Dermis microvascular lymphatic vessel endothelial cell (primary cell): ENCODE results near the gene EFNA2. TPM values are rescaled to one million over a fixed set of nuclear protein-coding genes. Genes with fewer than 3 reads are reported as not detected.

Experiments
- DNase-seq, 2 donors: peaks; one replicate each; pipeline versions ENCODE4 v3.0.0 to v3.0.0-alpha.2; 2010; ENCODE audit warnings: low read depth in 2 of 2
- total RNA-seq: library from RNA; depleted of rRNA; stranded (reverse); fragments of >200 nt; gene quantifications from 2 replicates; pipeline ENCODE4 v1.2.1, GENCODE V29; 2014

Gene EFNA2
- total RNA-seq, 1 donor from 2014 or later, result 0.13 TPM

DNA sequence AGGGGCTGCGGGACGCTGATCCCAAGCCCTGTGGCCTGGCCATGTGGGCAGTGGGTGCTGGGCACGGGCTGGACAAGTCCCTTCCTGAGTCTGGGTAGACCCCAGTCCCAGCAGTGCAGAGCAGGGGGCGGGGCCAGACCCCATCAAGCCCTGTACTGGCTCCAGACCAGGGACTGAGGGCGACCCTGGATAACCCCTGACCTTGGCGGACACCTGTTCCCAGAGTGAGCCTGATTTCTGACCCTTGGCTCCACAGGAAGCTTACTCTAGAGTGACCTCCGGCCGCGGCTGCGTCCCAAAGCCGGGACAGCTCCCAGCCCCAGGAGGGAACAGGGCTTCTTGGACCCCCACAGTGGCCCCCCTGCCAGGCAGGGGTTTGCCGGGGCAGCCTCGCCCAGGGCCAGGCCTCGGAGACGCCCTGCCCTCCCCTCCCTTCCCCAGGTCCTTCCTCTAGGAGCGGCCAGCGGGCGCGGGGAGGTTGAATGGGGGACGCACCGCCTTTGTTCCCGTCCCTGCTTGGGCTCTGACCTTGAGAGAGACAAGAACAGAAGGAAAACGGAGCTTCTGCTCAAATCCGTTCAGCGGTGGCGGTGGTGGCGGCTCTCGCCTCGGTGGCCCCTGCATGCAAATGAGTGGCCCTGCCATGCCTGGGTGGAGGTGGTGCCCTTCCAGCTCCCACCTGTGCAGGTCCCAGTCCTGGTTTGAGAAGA is 2.3 kb upstream of the EFNA2 start:
- no peak for DNase-seq

DNA sequence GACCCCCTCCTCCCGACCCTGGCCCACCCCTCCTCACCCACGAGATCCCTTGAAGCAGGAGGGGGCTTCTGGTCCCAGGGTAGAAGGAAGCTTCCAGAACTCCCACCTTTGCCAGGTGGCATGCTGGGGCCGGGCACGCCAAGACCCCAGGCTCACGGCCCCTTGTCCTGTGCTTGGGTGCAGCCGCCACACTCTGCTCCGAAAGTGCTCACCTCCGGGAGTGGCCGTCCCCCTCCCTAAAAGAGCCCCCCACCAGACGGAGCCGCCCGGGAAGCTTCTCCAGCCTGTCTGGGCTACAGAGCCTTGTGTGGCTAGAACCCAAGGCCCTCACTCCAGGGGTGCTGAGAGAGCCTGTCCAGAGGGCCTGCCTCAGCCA is 1.8 kb upstream of the EFNA2 start:
- DNase-seq, result no peak

DNA sequence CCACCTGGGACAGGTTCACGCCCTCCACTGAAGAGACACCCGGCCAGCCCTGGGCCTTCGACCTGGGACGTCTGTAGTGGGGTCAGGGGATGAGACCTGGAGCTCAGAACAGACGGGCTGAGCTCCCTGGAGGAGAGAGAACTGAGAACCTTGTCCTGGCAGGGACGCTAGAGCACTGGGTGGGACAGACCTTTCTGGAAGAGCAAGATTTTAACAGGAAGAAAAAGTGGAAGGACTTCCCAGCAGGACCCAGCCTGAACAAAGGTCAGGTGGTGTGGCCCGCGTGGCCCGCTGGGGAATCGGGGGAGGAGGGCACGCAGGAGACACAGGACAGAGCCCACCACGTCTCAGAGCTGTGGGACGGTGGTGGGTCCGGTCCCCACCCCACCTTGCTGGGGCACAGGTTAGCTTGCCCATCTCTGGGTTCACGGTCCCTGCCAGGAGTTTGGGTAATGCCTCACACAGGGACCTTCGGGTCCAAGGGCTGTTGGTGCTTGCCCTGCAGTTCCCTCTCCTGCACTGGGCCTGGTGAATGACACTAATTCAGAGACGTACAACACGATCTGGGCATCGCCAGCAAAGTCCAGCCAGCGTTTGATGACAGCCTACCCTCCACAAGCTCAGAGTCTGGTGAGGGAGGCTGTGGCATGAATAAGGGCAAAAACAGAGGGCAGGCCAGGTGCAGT is 1.2 kb upstream of the EFNA2 start:
- DNase-seq, result no peak

DNA sequence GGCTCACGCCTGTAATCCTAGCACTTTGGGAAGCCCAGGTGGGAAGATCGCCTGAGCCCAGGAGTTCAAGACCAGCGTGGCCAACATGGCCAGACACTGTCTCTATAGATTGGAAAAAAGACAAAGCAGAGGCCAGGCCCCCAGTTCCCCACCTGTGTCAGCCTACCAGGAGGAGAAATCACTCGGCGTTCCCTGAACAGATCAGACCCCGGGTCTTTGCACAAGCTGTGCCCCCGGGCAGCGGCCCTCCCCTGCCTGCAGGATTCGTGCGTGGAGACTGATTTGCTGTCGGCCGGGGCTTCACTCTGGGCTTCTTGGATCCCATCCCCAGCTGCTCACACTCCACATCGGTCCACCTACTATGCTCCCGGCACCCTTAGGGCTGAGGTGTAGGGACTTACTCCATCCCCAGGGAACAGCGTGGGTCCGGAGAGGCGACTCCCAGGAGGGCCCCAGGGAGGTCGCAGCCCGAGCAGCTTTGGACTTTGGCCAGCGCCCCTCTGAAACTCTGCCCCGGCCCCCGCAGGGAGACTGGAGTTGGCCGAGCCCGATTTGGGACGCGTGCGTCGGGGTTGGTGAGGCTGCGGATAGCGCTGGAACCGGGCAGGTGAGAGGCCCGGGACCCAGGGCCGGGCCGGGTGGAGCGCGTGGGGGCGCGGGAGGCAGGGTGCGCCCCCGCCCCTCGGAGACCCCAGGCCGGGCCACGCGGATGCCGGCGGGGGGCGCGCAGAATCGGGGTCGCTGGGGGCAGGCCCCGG is 515 bp upstream of the EFNA2 start:
- no peak for DNase-seq

DNA sequence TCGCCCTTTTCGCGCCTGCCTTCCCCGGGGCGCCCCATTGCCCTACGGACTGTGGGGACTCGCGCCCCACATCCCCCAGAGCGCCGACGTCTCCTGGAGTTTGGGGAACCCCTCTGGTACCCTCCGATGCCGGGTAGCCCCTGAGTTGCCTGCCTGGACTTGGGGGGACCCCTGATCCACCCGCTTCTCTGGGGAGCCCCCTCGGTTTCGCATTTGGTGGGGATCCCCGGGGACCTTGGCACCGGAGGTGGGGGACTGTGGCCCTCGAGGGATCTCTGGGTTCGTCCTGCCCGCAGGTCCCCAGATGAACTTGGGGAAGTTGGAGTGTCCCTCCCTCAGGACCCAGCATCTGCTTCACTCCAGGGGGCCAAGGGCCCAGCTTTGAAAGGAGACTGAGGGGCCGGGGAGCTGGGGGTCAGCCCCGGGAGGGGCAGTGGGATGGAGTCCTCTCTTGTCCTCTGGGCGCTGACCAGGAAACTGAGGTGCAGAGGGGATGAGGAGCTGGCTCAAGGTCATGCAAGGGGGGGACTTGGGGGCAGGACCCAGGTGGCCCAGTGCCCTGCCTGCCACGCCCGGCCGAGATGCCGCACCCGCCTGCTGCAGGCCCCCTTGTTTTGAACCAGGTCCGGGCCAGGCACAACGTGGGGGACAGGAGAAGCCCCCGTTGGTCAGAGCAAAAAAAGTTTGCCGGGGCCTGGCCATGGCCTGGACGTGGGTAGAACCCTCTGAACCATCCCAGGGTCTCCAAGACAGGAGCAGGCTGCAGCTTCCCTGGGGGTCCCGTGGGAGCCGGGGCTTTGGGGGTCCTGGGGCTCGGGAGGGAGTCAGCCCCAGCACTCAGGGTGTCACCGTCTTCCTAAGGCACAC is 1.0 kb downstream of the EFNA2 start:
- no peak for DNase-seq

DNA sequence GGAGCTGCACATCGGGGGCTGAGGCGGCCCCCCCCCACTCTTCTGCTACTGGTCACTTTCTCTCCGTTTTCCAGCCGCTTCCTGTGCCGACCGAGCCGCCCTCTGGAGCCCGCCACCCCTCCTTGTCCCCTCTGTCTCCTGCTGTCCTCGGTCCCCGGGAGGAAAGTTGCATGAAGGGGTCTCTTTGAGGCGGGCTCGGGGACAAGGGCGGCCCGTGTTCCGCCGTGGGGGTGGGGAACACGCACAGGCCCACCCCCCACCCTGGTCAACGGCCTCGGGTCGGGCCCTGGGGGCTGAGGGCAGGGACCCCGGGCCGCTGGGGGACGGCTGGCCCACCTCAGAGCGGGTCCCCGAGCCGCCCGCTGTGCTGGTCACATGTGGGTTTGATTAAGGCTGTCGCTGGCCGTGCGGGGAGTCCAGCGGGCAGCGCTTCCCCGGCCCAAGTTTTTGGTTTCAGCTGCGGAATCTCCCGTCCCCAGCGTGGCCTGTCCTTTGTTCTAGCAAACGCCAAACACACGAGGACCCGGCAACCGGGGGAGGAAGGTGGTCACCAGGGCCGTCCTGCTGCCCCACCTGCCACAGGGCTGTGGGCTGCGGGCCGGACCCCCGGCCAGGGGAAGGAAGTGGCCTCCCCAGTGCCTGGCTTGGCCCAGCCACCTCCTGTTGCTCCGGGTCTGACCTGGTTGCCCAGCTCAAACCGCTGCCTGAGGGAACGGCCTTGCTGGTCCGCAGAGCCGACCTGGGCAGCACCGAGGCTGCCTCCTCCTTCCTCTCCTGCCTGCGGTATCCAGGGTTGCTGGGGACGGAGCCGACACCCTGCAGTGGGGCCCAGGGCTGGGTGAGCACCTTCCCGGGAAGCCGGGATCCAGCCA is 1.9 kb downstream of the EFNA2 start:
- no peak for DNase-seq

DNA sequence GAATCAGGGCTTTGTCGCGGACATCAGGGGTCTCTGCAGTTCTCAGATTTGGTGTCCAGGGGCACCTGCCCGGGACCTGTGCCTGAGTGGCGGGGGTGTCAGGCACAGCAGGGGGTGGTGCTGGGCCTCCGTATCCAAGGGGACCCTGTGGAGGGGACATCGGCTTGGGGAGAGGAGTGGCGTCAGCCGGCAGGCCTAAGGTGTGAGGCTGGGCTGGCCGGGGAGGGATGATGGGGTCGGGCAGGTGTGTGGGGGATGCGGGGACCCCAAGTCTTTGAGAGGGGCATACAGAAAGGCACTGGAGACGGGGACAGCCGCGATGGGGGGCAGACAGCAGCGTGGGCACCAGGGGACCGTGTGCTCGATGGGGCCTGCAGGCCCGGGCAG is 2.5 kb downstream of the EFNA2 start:
- no peak for DNase-seq

DNA sequence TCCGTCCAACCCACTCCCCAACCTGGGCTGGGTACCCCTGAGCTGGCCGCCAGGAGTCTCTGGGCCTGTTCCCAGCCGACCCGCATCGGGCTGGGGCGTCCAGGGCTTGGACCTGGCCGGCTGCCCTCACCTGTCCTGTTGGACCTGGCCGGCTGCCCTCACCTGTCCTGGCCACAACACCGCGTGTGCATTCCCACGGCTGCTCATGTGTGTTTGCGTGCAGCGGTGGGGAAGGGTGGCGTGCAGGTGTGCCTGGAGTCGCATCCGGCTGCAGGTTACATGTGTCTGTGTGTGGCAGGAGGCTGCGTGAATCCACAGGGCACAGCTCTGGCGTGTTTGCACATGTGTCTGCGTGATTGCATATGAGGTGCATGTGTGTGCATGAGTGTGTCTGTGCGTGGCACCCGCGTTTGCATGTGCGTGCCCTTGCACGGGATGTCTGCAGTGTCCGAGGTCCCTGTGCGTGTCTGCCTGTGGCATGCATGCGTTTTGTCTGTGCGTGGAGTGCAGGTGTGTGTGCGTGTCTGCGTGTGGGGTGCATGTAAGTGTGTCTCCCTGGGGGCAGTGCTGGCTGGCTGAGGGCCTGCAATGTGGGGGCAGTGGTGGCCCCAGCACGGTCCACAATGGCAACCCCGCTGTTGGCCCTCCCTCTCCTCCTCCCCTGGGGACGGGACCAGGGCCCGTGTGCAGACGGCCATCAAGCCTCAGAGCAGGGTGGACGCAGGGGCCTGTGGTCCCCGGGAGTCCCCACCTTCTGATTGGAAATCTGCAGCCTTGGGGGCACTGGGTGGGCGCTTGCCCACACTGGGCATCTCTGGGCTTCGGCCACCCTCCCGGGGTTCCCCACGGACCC is 3.4 kb downstream of the EFNA2 start:
- DNase-seq, result no peak

DNA sequence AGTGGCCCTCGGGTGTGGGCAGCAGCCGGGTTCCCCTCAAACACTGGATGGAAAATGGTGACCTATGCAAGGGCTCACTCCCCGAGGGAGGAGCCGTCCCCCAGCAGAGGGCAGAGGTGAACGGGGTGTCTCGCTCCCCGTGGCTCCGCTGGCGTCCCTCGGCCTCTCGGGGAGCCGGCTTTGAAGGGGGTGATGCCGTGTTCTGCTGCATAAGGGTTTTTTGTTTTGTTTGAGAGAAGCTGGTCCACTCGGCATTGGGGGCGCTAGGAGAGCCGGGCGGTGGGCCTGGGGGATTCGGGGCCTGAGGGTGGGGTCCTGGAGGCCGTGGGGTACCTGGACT is 4.0 kb downstream of the EFNA2 start:
- no peak for DNase-seq

DNA sequence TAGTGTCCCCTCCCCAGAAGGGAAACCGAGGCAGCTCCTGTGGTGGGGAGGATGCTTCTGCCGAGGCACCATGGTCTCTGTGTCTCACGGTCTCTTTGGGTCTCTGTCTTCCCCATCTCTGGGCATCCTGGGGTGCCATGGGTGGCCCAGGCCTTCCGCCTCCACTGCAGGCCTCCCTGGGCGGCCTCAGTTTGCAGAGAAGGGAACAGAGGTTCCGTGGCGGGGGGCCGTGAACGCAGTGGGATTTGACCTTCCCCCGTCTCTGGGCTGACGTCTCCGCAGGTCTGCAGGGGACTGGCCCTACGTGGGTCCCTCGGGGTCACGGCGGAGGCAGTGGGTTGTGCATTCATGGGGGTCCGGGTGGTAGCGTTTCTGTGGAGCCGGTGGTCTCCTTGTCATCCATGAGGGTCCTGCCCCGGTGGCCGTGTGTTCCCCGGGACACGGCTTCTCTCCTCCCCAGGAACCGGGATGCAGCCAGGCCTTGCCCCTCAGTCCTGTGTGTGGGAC is 4.6 kb downstream of the EFNA2 start:
- DNase-seq, result no peak

DNA sequence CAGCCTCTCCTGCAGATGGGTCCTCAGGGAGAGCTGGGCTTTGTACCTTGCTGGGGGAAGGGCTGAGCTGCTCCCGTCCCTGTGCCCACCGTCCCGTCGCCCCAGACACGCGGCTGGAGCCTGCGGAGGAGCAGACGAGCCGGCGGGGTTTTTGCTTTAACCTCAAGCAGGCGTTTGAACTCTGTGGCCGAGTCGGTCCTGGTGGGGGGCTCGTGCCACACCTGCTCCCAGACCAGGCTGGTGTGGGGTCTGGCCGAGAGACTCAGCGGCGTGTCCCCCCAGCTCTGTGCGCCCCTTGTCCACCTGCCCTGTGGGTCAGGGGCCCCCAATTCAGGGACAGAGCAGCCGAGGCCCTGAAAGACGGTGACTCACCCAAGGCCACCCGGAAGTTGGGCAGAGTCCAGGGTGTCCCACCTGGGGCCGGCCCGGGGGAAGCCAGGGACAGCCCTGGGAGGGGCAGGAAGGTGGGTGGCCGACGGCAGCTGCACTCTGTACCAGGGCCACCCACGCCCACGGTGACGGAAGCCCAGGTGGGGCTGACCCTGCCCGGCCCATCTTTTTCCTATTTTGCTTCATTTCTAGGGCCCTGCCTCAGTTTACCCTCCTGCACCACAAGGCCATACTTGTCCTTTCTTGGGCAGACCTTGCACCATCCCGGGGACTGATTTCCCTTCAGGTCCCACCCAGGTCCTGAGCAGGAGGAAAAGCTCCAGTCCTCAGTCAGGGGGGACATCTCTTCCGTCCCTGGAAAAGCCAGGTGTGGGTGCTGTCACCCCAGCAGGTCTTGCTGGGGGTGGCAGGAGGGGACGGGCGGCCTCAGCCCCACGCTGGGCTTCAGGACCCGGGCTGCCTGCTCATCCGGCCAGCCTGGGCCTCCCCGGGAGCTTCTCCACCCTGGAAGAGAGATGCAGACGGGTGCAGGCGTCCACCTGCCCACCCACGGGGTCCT is 5.3 kb downstream of the EFNA2 start:
- no peak for DNase-seq

DNA sequence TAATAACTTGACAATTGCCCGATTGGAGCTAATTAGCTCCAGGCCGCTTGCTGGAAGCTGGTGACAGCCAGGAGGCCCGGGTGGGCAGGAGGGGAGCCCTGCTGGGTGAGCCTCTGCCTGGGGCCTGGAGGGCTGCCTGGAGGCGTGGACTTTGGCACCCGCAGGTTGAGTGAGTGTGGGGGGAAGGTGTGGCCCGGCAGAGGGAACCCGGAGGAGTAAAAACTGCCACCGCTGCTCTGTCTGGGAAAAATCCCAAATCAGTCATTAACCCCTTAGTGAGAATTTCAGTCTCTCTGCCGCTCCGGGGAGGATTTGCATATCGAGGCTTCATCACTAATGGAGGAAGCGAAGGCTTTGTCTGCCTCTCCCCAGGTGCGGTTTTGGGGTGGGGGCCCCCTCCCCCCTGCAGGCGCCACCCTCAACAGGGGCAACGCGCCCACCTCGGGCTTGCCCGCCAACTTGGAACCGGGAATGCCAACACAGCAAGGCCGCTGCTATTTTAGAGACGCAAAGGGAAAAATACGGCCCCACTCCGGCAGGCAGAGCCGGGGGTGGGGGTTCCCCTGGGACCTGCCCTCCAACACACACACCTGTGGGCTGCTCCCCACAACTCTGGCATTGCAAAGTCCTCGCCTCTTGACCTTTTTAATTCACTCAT is 6.2 kb downstream of the EFNA2 start:
- DNase-seq, result no peak

DNA sequence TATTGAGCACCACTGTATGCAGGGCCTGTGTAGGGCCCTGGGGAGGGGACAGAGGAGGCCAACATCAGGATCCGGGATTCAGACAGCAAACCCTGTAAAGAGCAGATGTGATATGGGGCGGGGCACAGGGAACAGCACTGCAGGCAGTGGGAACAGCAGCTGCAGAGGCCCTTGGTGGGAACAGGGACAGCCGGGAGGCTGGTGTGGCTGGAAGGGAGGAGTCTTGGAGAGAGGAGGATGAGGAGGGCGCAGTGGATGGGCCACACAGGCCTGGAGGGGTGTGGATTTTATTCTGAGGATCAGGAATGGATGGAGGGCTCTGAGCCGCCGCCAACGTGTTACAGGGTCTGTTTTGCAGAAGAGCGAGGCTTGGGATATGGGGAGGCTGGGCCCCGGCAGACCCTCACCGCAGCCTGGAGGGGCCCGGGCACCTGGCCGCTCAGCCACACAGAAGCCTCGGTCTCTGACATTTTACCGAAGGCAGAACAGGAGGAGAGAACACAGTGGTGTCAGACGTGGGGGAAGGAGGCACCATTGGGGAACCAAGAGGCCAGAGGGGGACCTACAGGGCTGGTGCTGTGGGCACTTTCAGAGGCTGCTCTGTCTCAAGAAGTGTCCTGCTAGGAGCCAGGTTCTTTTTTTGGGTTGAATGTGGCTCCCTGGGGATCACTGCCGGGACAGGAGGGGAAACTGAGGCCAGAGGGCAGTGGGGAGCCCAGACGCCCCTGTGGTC is 6.9 kb downstream of the EFNA2 start:
- no peak for DNase-seq

DNA sequence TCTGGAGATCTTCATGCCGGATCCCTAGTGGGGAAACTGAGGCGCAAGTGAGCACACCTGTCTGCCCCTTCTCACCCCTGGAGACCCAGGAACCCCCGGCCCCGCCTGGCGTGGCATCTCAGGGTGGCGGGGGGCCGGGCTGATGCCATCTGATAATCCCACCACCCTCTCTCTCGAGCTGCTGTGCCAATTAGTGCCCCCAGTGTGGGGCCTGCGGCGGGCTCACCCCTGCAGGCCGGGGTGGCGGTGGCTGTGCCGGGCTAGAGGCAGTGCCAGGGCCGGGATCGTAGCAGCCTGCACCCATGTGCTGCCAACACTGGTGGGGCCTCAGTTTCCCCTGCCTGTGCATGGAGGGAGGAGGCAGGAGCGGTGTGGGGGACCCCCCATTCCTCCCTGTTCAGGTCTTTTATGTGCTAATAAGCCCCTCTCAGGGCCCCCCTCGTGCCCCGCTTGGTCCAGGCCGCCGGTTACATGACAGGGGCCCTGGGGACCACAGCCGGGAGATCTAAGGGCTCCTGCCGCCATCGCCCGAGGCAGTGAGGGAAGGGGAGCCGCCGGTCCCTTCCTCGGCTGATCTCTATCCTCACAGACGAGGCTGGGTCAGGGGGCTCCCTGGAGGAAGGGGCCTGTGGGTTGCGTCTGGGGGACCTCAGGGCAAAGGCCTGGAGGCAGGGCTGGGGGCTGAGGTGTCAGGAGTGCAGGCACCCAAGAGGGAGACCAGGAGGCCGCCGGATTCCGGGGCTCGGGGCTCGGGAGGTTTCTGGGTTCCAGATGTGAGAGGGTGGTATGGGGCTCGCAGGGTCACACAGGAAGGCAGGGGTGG is 8.3 kb downstream of the EFNA2 start:
- DNase-seq, result no peak

DNA sequence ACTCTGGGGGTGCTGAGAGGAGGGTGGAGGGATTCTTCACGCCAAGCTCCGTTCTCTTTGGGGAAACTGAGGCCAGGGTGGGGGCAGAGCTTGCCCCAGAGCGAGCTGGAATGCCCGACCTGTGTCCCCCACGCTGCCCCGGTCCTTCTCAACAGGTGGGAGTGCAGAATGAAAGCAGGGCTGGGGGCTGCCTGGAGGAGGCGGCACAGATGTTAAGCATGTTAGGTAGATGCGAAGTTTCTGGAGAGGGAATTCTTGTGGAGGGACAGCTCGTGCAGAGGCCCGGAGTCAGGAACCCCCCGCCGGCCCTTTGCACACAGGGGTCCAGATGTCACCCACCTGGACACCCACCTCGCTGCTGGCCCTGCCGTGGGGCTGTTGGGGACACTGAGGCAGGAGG is 9.0 kb downstream of the EFNA2 start:
- no peak for DNase-seq

DNA sequence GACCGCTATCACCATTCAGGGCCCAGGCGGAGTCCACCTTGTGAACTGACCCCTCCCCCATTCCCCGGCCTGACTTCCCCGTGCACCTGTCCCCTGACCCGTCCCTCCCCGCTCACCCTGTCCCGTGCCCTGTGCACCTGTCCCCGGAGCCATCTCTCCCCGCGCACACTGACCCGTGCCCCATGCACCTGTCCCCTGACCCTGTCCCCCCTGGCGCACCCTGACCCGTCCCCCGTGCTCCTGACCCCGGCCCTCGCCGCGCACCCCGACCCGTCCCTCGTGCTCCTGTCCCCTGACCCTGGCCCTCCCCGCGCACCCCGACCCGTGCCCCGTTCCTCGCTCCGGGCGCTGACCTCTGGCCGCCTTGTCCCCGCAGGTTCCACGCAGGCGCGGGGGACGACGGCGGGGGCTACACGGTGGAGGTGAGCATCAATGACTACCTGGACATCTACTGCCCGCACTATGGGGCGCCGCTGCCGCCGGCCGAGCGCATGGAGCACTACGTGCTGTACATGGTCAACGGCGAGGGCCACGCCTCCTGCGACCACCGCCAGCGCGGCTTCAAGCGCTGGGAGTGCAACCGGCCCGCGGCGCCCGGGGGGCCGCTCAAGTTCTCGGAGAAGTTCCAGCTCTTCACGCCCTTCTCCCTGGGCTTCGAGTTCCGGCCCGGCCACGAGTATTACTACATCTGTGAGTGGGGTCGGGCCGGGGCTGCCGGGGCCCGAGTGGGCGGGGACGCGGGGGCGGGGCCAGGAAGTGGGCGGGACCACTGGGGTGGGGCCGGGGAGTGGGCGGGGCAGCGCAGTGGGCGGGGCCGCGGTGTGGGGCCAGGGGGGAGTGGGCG is 9.7 kb downstream of the EFNA2 start:
- no peak for DNase-seq
